Measurements from ENCODE around the gene ABLIM1. TPM values are rescaled to one million over a fixed set of nuclear protein-coding genes. Genes with fewer than 3 reads are reported as not detected.

Gene ABLIM1
- total RNA-seq, 1 donor from 2014 or later = 30.2 TPM

DNA sequence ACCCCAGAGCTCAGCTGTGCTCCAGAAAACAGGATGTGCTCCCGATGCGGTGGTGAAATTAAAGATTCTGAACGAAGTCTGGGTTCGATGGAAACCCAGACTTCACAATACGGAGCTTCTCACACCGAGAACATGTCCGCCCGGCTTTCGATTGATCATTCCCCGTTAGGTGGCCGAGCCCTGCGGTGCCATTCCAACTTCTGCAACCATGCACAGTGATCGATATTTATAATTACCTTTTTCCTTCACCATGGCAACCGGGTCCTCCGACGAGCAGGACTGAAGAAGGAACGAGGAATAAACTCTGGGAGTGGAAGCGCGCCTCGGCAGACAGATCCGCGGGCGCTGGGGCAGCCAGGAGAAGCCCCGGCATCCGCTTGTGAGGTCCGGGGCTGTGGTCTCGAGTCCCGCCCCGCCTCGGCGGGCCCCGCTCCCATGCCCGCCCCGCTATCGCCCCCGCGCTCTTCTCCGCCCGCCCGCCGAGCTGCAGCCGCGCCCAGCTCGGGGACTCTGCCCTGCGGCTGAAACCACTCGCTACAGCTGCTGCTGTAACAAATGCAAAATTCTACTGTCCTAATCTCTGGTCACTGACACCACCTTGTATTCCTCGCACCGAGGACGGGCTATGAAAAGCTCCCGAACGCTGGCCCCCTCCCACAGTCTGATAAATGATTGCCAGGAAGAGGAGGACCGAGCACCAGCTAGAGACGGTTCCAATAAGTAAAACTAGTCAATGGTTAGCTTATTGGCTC lies 26.2 kb downstream of the ABLIM1 start:
- peak; percentile 62 for DNase-seq (ENCODE audit: low read depth)
- H3K4me3 ChIP-seq (ENCODE audit: low read depth, low read length) = peak overlapping the region; percentile 84
- TF ChIP-seq, protein P1, sequence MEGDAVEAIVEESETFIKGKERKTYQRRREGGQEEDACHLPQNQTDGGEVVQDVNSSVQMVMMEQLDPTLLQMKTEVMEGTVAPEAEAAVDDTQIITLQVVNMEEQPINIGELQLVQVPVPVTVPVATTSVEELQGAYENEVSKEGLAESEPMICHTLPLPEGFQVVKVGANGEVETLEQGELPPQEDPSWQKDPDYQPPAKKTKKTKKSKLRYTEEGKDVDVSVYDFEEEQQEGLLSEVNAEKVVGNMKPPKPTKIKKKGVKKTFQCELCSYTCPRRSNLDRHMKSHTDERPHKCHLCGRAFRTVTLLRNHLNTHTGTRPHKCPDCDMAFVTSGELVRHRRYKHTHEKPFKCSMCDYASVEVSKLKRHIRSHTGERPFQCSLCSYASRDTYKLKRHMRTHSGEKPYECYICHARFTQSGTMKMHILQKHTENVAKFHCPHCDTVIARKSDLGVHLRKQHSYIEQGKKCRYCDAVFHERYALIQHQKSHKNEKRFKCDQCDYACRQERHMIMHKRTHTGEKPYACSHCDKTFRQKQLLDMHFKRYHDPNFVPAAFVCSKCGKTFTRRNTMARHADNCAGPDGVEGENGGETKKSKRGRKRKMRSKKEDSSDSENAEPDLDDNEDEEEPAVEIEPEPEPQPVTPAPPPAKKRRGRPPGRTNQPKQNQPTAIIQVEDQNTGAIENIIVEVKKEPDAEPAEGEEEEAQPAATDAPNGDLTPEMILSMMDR (conservative IDR thresholded peaks at IDR 0.05; ENCODE audit: low read depth, low read length) = no peak

DNA sequence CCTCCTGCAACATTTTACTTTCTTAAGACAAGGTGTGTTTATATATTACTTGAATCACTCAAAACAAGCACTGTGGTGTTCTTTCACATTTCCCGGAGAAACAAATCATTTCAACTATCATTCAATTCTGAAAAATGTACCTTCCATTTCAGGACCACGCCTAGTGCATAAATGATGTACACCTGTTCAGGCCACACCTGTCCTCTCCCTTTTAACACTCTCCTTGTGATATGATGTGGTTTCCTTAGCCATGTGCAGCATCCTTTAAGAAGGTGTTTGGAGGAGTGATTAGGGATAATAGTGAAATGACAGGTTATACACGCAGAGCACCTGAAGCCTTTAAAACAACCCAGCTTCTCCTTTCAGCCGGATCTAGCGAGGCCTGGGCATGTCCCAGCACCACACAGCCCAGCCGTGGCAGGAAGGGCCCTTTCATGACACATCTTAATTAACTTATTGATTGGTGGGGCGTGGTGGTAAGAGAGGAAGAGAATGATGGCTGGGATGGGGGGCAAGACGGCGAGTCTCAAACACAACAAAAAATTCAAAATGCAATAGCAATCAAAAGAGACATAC lies 26.9 kb downstream of the ABLIM1 start:
- DNase-seq (ENCODE audit: low read depth) = no peak
- TF ChIP-seq, protein P1 (conservative IDR thresholded peaks at IDR 0.05; ENCODE audit: low read depth, low read length) = no peak
- H3K4me3 ChIP-seq (ENCODE audit: low read depth, low read length) = peak overlapping the region; percentile 84

DNA sequence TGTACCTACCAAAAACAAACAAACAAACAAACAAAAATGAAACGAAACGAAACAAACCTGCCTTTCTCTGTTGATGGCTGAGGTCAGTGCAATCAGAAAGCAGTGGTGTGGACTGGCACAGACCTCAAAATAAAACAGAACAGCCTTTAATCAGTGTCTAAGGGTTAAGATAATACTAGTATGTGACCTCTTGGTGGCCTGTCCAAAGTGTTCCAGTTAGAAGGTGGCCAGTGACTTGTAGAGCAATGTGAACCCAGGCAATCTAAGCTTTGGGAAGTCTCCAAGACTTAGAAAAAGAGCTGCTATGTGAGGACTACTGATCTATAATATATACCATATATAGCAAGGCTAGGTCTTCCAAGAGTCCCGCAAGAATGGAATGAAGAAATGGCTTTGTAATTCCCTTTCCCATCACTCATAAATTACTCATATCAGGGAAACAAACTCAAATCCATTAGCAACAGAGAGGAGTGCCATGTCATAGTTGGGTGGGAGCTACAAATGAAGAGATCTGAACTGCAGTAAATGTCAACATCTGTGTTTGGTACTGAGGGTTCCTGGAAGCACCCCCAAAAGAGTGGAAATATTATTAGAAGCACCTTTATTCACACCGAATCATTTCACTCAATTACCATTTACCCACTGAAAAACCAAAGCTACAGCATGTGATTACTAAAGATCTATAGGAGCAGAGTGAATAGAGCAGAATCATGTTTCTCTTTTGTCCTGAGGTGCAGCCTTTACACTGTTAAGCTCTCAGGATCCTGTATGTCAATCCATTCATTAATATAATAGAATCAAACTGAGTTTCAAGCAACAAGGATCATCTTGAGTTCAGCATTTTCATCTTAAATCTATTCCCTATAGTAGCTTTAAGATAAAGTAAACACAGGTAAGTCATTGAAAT lies 28.0 kb downstream of the ABLIM1 start:
- no peak for DNase-seq (ENCODE audit: low read depth)
- peak overlapping the region; percentile 84 for H3K4me3 ChIP-seq (ENCODE audit: low read depth, low read length)
- TF ChIP-seq, protein P1 (conservative IDR thresholded peaks at IDR 0.05; ENCODE audit: low read depth, low read length) = no peak

DNA sequence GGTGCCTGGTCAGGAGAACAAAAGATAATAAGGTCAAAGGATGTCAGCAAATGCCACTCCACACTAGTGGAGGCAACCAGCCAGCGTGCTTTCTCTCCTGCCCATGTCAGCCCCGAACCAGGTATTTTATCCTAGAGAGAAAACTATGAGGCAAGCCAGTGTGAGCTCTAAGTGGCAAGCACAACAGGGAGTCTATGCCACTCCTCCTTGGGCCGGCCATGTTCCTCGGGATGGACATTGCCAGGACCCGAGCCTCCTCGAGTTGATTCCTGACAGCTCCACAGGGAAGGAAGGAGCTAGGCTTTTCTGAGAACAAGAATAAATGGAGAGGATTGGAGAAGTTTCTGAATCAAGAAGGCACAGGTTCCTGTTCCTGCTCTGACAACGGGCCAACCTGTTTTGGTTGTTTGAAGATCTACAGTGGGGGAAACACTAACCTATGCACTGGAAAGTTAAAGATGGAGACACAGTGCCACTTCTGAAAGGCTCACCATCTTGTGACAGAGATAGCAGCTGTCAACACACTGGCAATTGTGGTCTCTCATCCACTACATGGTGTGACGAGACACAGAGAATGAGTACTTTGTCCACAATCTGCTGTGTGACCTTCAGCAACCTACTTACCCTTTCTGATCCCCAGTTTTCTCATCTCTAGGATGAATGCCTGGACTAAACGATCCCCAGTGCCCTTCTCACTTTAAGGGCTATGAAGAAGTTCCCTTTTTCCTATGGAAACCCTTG lies 28.8 kb downstream of the ABLIM1 start:
- peak overlapping the region; percentile 84 for H3K4me3 ChIP-seq (ENCODE audit: low read depth, low read length)
- TF ChIP-seq, protein P1 (conservative IDR thresholded peaks at IDR 0.05; ENCODE audit: low read depth, low read length) = no peak
- DNase-seq (ENCODE audit: low read depth) = no peak

DNA sequence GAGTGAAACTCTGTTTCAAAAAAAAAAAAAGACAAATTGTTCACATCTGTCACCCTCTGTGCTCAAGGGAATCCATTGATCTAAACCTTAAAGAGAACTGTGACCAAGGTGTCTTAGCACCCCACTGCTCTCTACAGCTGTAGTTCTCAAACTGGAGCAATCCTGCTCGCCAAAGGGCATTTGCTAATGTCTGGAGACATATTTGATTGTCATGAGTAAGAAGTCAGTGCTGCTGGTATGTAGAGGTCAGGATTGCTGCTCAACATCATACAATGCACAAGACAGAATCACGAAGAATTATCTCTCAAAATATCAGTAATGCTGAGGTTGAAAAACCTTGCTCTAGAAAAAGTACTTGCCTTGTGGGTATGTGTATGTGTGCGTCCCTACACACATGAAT lies 30.0 kb downstream of the ABLIM1 start:
- DNase-seq (ENCODE audit: low read depth) = no peak
- TF ChIP-seq, protein P1 (conservative IDR thresholded peaks at IDR 0.05; ENCODE audit: low read depth, low read length) = no peak
- no peak overlapping the region for H3K4me3 ChIP-seq (ENCODE audit: low read depth, low read length)

DNA sequence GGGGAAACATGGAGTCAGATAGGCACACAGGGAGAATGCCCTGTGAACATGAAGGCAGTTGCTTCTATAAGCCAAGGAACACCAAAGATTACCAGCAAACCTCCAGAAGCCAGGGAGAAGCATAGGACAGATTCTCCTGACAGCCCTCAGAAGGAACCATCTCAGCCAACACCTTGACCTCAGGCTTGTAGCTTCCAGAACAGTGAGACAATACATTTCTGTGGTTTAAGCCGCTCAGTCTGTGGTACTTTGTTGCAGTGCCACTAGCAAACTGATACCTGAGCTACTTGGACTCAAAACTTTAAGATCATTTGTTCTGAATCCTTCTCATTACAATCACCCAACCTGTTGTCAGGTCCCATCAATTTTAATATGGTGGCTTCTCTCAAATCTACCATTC lies 31.2 kb downstream of the ABLIM1 start:
- H3K4me3 ChIP-seq (ENCODE audit: low read depth, low read length) = no peak overlapping the region
- TF ChIP-seq, protein P1 (conservative IDR thresholded peaks at IDR 0.05; ENCODE audit: low read depth, low read length) = no peak
- DNase-seq (ENCODE audit: low read depth) = no peak
